ENCODE measurements around the gene KCNIP1. TPM values are rescaled to one million over a fixed set of nuclear protein-coding genes. Genes with fewer than 3 reads are reported as not detected.

The KCNIP1 gene
- total RNA-seq, 1 donor, result not detected

DNA sequence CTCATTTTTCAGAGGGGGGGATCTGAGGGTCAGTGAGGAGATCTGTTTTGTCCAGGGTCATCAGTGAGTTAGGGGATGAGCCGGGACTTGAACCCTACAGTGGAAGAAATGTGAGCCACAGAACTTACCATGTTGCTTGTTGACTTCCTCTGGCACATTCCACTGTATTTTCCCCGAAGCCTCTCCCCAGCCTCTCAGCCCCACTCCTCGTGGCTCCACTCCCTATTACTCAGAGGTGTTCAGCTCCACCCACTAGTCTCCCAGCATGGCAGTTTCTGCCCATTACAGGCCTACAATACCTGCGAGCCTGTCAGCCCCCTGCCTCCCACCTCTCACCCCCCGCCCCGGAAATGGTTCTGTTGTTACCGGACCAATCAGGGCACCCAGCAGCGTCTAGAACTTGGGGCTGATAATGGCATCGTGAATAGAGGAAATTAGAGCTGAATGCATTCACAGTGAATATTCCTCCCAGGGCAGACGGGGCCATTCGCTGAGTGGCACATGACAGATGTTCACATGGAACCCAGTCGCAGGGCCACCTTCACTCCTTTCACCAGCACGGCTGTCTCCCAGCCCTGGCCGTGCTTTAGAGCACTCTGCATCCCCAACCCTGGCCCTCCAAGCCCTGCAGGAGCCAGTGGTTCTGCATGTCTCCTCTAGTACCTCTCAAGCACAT lies 81.6 kb downstream of the KCNIP1 start:
- no peak for TF ChIP-seq CTCF (IDR thresholded peaks at IDR 0.05; ENCODE audit: extremely low read depth, low read depth, low read length)
- Histone ChIP-seq H3K36me3 (ENCODE audit: insufficient read depth, low read length) (no peaks in the 10 kb centered on the region), H3K4me1 (ENCODE audit: insufficient read depth, low read length) (no peaks in the 10 kb centered on the region), H3K9me3 (ENCODE audit: low read depth, low read length) (no peaks in the 10 kb centered on the region), H3K27me3 (ENCODE audit: insufficient read depth, low read length) (no peaks in the 10 kb centered on the region), H3K4me3 (ENCODE audit: insufficient read depth, low read length) (no peak overlapping the region), H3K27ac (ENCODE audit: low read depth, low read length) (no peak overlapping the region), H3K4me2 (ENCODE audit: insufficient read depth, low read length) (no peak overlapping the region), H2AFZ (ENCODE audit: low read length) (no peak overlapping the region), H3K79me2 (ENCODE audit: insufficient read depth, low read length) (no peaks in the 10 kb centered on the region), H4K20me1 (ENCODE audit: insufficient read depth, low read length) (no peaks in the 10 kb centered on the region)
- no peak for DNase-seq (ENCODE audit: insufficient read length, low spot score, missing footprints)

GRCh38 chr5:170587808-170588207 lies 84.0 kb downstream of the KCNIP1 start:
- no peak for TF ChIP-seq CTCF (IDR thresholded peaks at IDR 0.05; ENCODE audit: extremely low read depth, low read depth, low read length)
- no peaks in the 10 kb centered on the region for H4K20me1 ChIP-seq (ENCODE audit: insufficient read depth, low read length)
- H3K27me3 ChIP-seq (ENCODE audit: insufficient read depth, low read length), result no peaks in the 10 kb centered on the region
- no peaks in the 10 kb centered on the region for H3K9me3 ChIP-seq (ENCODE audit: low read depth, low read length)
- H2AFZ ChIP-seq (ENCODE audit: low read length), result no peak overlapping the region
- no peaks in the 10 kb centered on the region for H3K36me3 ChIP-seq (ENCODE audit: insufficient read depth, low read length)
- H3K4me1 ChIP-seq (ENCODE audit: insufficient read depth, low read length), result no peaks in the 10 kb centered on the region
- H3K4me3 ChIP-seq (ENCODE audit: insufficient read depth, low read length), result no peak overlapping the region
- no peak overlapping the region for H3K4me2 ChIP-seq (ENCODE audit: insufficient read depth, low read length)
- H3K79me2 ChIP-seq (ENCODE audit: insufficient read depth, low read length), result no peaks in the 10 kb centered on the region
- no peak for DNase-seq (ENCODE audit: insufficient read length, low spot score, missing footprints)
- H3K27ac ChIP-seq (ENCODE audit: low read depth, low read length), result no peak overlapping the region

- DNase-seq (ENCODE audit: insufficient read length, low spot score, missing footprints), result no peak
- H3K36me3 ChIP-seq (ENCODE audit: insufficient read depth, low read length), result no peaks in the 10 kb centered on the region
- no peak overlapping the region for H2AFZ ChIP-seq (ENCODE audit: low read length)
- H3K27ac ChIP-seq (ENCODE audit: low read depth, low read length), result no peak overlapping the region
- H3K4me2 ChIP-seq (ENCODE audit: insufficient read depth, low read length), result no peak overlapping the region
- no peaks in the 10 kb centered on the region for H4K20me1 ChIP-seq (ENCODE audit: insufficient read depth, low read length)
- no peak for TF ChIP-seq CTCF (IDR thresholded peaks at IDR 0.05; ENCODE audit: extremely low read depth, low read depth, low read length)
- H3K27me3 ChIP-seq (ENCODE audit: insufficient read depth, low read length), result no peaks in the 10 kb centered on the region
- no peaks in the 10 kb centered on the region for H3K4me1 ChIP-seq (ENCODE audit: insufficient read depth, low read length)
- no peaks in the 10 kb centered on the region for H3K9me3 ChIP-seq (ENCODE audit: low read depth, low read length)
- no peaks in the 10 kb centered on the region for H3K79me2 ChIP-seq (ENCODE audit: insufficient read depth, low read length)
- no peak overlapping the region for H3K4me3 ChIP-seq (ENCODE audit: insufficient read depth, low read length)
These were observed 85.8 kb downstream of the KCNIP1 start for GRCh38 chr5:170589643-170590042.

DNA sequence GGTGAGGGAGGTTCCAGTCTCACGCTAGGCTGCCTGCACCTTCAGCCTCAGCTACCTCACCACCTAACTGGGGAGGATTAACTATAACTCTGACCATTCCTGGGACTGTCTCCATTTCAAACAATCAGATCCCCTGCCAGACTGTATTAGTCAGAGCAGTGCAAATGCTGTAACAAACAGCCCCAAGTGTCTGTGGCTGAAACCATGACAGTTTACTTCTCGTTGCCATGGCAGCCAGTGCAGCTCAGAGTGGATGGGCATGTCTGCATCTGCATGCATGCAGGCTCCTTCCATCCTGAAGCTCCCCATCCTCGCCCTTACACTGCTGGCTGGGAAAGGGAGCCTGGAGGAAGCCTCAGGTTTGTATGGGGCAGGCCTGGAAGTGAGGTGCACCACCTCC lies 86.7 kb downstream of the KCNIP1 start:
- H2AFZ ChIP-seq (ENCODE audit: low read length), result no peak overlapping the region
- H3K4me3 ChIP-seq (ENCODE audit: insufficient read depth, low read length), result no peak overlapping the region
- TF ChIP-seq CTCF (IDR thresholded peaks at IDR 0.05; ENCODE audit: extremely low read depth, low read depth, low read length), result no peak
- no peaks in the 10 kb centered on the region for H3K9me3 ChIP-seq (ENCODE audit: low read depth, low read length)
- H3K79me2 ChIP-seq (ENCODE audit: insufficient read depth, low read length), result no peaks in the 10 kb centered on the region
- H3K36me3 ChIP-seq (ENCODE audit: insufficient read depth, low read length), result no peaks in the 10 kb centered on the region
- no peaks in the 10 kb centered on the region for H4K20me1 ChIP-seq (ENCODE audit: insufficient read depth, low read length)
- H3K27ac ChIP-seq (ENCODE audit: low read depth, low read length), result no peak overlapping the region
- no peaks in the 10 kb centered on the region for H3K4me1 ChIP-seq (ENCODE audit: insufficient read depth, low read length)
- DNase-seq (ENCODE audit: insufficient read length, low spot score, missing footprints), result no peak
- H3K27me3 ChIP-seq (ENCODE audit: insufficient read depth, low read length), result peaks cover 4% of the 10 kb centered on the region
- H3K4me2 ChIP-seq (ENCODE audit: insufficient read depth, low read length), result no peak overlapping the region

All from osteoblast (primary cell).